ENCODE measurements around the gene UCK2.

UCK2 gene

DNA sequence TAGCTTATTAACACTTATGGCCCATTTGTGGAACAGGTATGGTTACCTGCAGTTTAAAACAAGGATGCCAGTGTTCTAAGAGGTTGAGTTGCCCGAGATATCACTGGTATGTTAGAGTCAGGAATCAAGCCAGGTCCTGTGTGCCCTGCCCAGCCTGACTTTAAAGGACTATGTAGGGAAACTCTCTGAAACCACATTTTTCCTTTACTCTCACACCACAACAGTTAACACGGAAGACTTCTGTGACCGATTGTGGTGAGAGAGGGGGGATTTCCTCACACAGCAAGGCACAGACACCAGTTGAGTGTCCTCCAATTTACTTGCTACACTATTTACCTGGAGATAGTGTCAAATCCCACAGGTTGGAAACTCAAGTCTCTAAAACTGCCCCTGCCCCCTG lies 47.8 kb downstream of the UCK2 start:
- H3K27ac Mint-ChIP-seq = no peak overlapping the region
- TF ChIP-seq, protein P1, sequence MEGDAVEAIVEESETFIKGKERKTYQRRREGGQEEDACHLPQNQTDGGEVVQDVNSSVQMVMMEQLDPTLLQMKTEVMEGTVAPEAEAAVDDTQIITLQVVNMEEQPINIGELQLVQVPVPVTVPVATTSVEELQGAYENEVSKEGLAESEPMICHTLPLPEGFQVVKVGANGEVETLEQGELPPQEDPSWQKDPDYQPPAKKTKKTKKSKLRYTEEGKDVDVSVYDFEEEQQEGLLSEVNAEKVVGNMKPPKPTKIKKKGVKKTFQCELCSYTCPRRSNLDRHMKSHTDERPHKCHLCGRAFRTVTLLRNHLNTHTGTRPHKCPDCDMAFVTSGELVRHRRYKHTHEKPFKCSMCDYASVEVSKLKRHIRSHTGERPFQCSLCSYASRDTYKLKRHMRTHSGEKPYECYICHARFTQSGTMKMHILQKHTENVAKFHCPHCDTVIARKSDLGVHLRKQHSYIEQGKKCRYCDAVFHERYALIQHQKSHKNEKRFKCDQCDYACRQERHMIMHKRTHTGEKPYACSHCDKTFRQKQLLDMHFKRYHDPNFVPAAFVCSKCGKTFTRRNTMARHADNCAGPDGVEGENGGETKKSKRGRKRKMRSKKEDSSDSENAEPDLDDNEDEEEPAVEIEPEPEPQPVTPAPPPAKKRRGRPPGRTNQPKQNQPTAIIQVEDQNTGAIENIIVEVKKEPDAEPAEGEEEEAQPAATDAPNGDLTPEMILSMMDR (IDR thresholded peaks at IDR 0.05; ENCODE audit: unreplicated experiment in 3 of 3) = no peak

DNA sequence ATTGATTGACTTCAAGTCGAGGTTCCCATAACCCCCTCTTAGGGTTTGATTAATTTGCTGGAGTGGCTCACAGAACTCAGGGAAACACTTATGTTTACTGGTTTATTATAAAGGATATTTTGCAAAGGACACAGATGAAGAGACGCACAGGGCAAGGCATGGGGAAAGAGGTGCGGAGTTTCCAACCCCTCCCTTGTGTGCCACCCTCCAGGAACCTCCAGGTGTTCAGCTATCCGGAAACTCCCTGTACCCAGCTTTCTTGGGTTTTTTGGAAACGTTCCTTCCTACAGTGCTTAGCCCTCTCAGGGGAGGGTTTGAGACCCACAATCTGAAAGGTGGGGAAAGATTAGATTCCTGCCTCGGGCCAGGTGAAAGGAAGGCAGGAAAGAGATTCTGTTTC lies 48.2 kb downstream of the UCK2 start:
- no peak overlapping the region for H3K4me3 Mint-ChIP-seq
- TF ChIP-seq, protein P1 (IDR thresholded peaks at IDR 0.05; ENCODE audit: unreplicated experiment in 3 of 3) = no peak
- peaks cover 34% of the 10 kb centered on the region for H3K9me3 Mint-ChIP-seq
- H3K36me3 Mint-ChIP-seq (ENCODE audit: low read depth) = peaks cover 67% of the 10 kb centered on the region
- H3K27me3 Mint-ChIP-seq (ENCODE audit: low read depth) = no peaks in the 10 kb centered on the region
- H3K27ac Mint-ChIP-seq = no peak overlapping the region
- H3K4me1 Mint-ChIP-seq = no peaks in the 10 kb centered on the region

More for the DNA sequence above, 47.8 kb downstream of the UCK2 start:
- H3K36me3 Mint-ChIP-seq (ENCODE audit: low read depth) = peaks cover 66% of the 10 kb centered on the region
- H3K9me3 Mint-ChIP-seq = peaks cover 34% of the 10 kb centered on the region
- H3K27me3 Mint-ChIP-seq (ENCODE audit: low read depth) = no peaks in the 10 kb centered on the region
- H3K4me3 Mint-ChIP-seq = no peak overlapping the region
- no peaks in the 10 kb centered on the region for H3K4me1 Mint-ChIP-seq

DNA sequence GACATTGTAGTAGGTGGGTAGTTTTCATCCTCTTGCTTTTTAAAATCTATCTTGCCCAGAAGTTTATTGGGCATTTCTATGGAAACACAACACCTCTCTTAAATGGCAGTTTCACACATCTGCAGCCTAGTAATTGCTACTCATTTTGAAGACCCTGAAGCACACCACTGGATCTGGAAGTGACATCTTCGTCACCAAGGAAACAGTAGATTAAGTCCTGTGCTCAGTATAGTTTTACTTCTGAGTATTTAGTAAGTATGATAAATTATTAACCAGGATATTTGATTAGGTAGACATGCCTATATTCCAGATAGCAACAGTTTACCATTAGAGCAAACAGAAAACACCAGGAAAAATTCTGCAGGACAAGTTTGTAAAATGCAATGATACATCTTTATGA lies 48.7 kb downstream of the UCK2 start:
- Mint-ChIP-seq H3K4me3 (no peak overlapping the region), H3K27me3 (ENCODE audit: low read depth) (no peaks in the 10 kb centered on the region), H3K27ac (no peak overlapping the region), H3K9me3 (peaks cover 34% of the 10 kb centered on the region), H3K36me3 (ENCODE audit: low read depth) (peaks cover 65% of the 10 kb centered on the region), H3K4me1 (no peaks in the 10 kb centered on the region)
- TF ChIP-seq, protein P1 (IDR thresholded peaks at IDR 0.05; ENCODE audit: unreplicated experiment in 3 of 3) = no peak

DNA sequence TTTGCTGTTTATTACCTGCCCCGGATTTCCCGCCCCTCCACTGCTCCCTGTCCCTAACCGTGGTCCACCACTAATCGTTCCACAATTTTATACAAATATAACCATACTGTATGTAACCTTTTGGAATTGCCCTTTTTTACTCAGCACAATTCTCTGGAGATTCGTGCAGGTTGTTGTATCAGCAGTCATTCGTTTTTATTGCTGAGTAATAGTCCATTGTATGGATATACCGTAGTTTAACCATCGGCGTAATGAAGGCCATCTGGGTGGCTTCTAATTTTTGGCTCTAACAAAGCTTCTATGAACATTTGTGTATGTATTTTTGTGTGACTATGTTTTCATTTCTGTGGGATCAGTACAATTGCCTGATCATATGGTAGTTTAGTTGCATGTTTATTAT lies 50.0 kb downstream of the UCK2 start:
- Mint-ChIP-seq H3K4me3 (no peak overlapping the region), H3K36me3 (ENCODE audit: low read depth) (peaks cover 63% of the 10 kb centered on the region), H3K9me3 (peaks cover 31% of the 10 kb centered on the region), H3K4me1 (no peaks in the 10 kb centered on the region), H3K27ac (no peak overlapping the region), H3K27me3 (ENCODE audit: low read depth) (no peaks in the 10 kb centered on the region)
- TF ChIP-seq, protein P1 (IDR thresholded peaks at IDR 0.05; ENCODE audit: unreplicated experiment in 3 of 3) = no peak

DNA sequence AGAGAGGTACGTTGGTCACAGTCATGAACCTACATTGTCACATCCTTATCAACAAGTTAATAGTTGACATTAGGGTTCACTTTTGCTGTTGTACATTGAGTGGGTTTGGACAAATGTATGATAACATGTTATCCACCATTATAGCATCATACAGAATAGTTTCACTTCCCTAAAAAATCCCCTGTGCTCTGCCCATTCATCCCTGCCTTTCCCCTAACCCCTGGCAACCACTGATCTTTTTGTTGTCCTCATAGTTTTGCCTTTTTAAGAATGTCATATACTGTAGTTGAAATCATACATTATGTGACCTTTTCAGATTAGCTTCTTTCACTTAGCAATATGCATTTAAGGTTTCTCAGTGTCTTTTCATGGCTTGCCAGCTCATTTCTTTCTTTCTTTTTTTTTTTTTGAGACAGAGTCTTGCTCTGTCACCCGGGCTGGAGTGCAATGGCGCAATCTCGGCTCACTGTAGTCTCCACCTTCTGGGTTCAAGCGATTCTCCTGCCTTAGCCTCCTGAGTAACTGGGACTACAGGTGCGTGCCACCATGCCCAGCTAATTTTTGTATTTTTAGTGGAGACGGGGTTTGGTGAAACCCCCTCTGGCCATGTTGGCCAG lies 50.6 kb downstream of the UCK2 start:
- Mint-ChIP-seq H3K36me3 (ENCODE audit: low read depth) (peaks cover 58% of the 10 kb centered on the region), H3K27me3 (ENCODE audit: low read depth) (no peaks in the 10 kb centered on the region), H3K9me3 (peaks cover 28% of the 10 kb centered on the region), H3K27ac (no peak overlapping the region), H3K4me1 (no peaks in the 10 kb centered on the region), H3K4me3 (no peak overlapping the region)
- TF ChIP-seq, protein P1 (IDR thresholded peaks at IDR 0.05; ENCODE audit: unreplicated experiment in 3 of 3) = no peak

DNA sequence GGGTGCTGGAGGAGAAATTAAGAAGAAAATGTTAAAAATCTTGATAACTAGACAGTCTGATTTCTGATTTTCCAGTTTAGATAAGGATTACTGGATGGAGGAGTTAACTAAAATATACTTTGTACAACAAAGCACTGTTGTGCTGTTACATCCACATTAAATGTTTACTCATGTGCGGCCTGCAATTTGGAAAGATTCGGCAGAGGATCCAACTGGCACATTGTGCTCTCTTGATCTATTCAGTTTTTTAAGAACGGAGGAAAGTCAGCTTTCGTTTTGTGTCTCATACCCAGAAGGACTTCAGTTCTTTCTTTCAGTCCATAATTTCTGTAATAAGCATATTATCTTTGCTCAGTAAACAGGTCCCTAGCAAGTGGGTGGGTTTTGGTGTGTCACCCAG lies 52.5 kb downstream of the UCK2 start:
- Mint-ChIP-seq H3K9me3 (peaks cover 25% of the 10 kb centered on the region), H3K27me3 (ENCODE audit: low read depth) (no peaks in the 10 kb centered on the region), H3K27ac (no peak overlapping the region), H3K36me3 (ENCODE audit: low read depth) (peaks cover 50% of the 10 kb centered on the region), H3K4me3 (no peak overlapping the region), H3K4me1 (peaks cover 7% of the 10 kb centered on the region)
- TF ChIP-seq, protein P1 (IDR thresholded peaks at IDR 0.05; ENCODE audit: unreplicated experiment in 3 of 3) = no peak

Data from nephron (organoid).